Activated CD8-positive, alpha-beta T cell treated with anti-CD3 and anti-CD28 coated beads for 36 hours (primary cell): ENCODE data around the gene GCSAML. TPM values are rescaled to one million over a fixed set of nuclear protein-coding genes. Genes with fewer than 3 reads are reported as not detected.

Source experiments
- ATAC-seq: fragments of 200-7000 bp; cut with Tn5 transposase; one replicate; pipeline ENCODE4 v1.10.0; 2021; ENCODE audit warnings: mild to moderate bottlenecking, moderate library complexity
- CTCF ChIA-PET: fragments of 350-600 bp; sonication (Branson Sonifier 250); formaldehyde crosslinking; loops from one replicate; lab custom pipeline; 2021; ENCODE audit warnings: antibody characterized with exemption; lab: Charles Lee
- POLR2A ChIA-PET: fragments of 350-600 bp; sonication (Branson Sonifier 250); formaldehyde crosslinking; loops from one replicate; lab custom pipeline; 2021; ENCODE audit warnings: antibody characterized with exemption; lab: Charles Lee
- DNase-seq: peaks from one replicate; pipeline ENCODE4 v3.0.0-alpha.2; 2020
- H3K27ac Mint-ChIP-seq: one replicate; pipeline ENCODE4 v1.8.0; 2021; ENCODE audit warnings: mild to moderate bottlenecking, mixed read lengths
- H3K27me3 Mint-ChIP-seq: one replicate; pipeline ENCODE4 v1.8.0; 2021; ENCODE audit warnings: mixed read lengths
- H3K36me3 Mint-ChIP-seq: one replicate; pipeline ENCODE4 v1.8.0; 2021; ENCODE audit warnings: low read depth, mixed read lengths
- H3K4me1 Mint-ChIP-seq: one replicate; pipeline ENCODE4 v1.8.0; 2021; ENCODE audit warnings: low read depth, mixed read lengths
- H3K4me3 Mint-ChIP-seq: one replicate; pipeline ENCODE4 v1.8.0; 2021; ENCODE audit warnings: mild to moderate bottlenecking, moderate library complexity, mixed read lengths
- H3K9me3 Mint-ChIP-seq: one replicate; pipeline ENCODE4 v1.8.0; 2021; ENCODE audit warnings: mixed read lengths
- intact Hi-C: fragments of 100-400 bp; cut with micrococcal nuclease; formaldehyde crosslinking; loops from one replicate; pipeline ENCODE4 v1.10.0; 2022
- total RNA-seq, 2 experiments: library from RNA; stranded (reverse); gene quantifications; one replicate each; pipeline ENCODE4 v1.2.3, GENCODE V29; 2021
- TF ChIP-seq, protein P1 (sequence below): fragments of 200-600 bp; IDR thresholded peaks from one replicate; pipeline ENCODE4 v1.8.0; 2022; ENCODE audit warnings: antibody characterized with exemption, mild to moderate bottlenecking

The GCSAML gene
- total RNA-seq, 2 experiments from 2014 or later: 0.16 to 0.27 TPM

DNA sequence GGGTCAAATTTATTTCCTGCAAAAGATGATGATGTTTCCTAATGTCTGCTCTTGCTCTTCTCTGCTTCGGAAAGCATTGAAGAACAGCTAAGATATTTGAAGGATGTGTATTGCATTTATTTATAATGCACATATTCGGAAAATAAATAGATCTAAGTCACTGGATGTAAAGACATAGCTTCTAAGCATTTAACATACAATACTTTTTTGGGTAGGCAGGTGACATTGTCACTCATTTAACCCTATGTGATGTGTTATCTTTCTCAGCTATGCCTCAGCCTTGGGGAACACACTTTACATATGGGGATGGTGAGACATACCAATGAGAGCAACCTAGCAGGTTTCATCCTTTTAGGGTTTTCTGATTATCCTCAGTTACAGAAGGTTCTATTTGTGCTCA is 39.1 kb downstream of the GCSAML start, which contains the start of gene OR2G2:
TSS of gene OR2G2 (plus strand) at position 301 of the 400 bp plus-strand sequence. CDS start at position 301, 0 bp downstream.
- intact Hi-C loops: no loop called here
- CTCF ChIA-PET: interaction anchor here (1.5 kb wide), 1 partner anchor 11 kb away, joined by 3 read pairs; no protein-coding TSS in a partner anchor
- Mint-ChIP-seq H3K27ac (no peak within 1 kb of the TSS), H3K27me3 (peaks cover 5% of the 10 kb centered on the region), H3K4me3 (no peak within 1 kb of the TSS), H3K9me3 (no peaks in the 10 kb centered on the region), H3K4me1 (no peaks in the 10 kb centered on the region), H3K36me3 (no peaks in the 10 kb centered on the region)
- ATAC-seq (no peak), DNase-seq (no peak)
- TF ChIP-seq, protein P1, sequence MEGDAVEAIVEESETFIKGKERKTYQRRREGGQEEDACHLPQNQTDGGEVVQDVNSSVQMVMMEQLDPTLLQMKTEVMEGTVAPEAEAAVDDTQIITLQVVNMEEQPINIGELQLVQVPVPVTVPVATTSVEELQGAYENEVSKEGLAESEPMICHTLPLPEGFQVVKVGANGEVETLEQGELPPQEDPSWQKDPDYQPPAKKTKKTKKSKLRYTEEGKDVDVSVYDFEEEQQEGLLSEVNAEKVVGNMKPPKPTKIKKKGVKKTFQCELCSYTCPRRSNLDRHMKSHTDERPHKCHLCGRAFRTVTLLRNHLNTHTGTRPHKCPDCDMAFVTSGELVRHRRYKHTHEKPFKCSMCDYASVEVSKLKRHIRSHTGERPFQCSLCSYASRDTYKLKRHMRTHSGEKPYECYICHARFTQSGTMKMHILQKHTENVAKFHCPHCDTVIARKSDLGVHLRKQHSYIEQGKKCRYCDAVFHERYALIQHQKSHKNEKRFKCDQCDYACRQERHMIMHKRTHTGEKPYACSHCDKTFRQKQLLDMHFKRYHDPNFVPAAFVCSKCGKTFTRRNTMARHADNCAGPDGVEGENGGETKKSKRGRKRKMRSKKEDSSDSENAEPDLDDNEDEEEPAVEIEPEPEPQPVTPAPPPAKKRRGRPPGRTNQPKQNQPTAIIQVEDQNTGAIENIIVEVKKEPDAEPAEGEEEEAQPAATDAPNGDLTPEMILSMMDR: no peak
- POLR2A ChIA-PET: no interaction called here

- no peaks in the 10 kb centered on the region for H3K36me3 Mint-ChIP-seq
- no peak for DNase-seq
- no peak within 1 kb of the TSS for H3K27ac Mint-ChIP-seq
- H3K9me3 Mint-ChIP-seq: peaks cover 2% of the 10 kb centered on the region
- no peak within 1 kb of the TSS for H3K4me3 Mint-ChIP-seq
- intact Hi-C loops: no loop called here
- no peaks in the 10 kb centered on the region for H3K4me1 Mint-ChIP-seq
- ATAC-seq: no peak
- peaks cover 5% of the 10 kb centered on the region for H3K27me3 Mint-ChIP-seq
- CTCF ChIA-PET: no interaction called here
- POLR2A ChIA-PET: interaction anchor here (0.6 kb wide), 1 partner anchor 162 kb away, joined by 3 read pairs; no protein-coding TSS in a partner anchor
- TF ChIP-seq, protein P1: no peak
Measured at GRCh38 chr1:247605286-247605685, 56.4 kb downstream of the GCSAML start, which contains the start of gene OR2G3. OR2G3 (plus strand) TSS chr1:247605586; CDS start chr1:247605586, 0 bp downstream.

- ATAC-seq: no peak
Measured at GRCh38 chr1:247613405-247613804, 64.5 kb downstream of the GCSAML start.

GRCh38 chr1:247614625-247615024 is 65.7 kb downstream of the GCSAML start:
- Mint-ChIP-seq H3K4me3 (no peak overlapping the region), H3K9me3 (peaks cover 2% of the 10 kb centered on the region), H3K4me1 (no peaks in the 10 kb centered on the region), H3K27ac (no peak overlapping the region), H3K27me3 (peaks cover under 1% of the 10 kb centered on the region), H3K36me3 (no peaks in the 10 kb centered on the region)
- ChIA-PET CTCF (no interaction called here), POLR2A (no interaction called here)
- ATAC-seq (no peak), DNase-seq (no peak)
- TF ChIP-seq, protein P1: no peak
- intact Hi-C loops: no loop called here

More at GRCh38 chr1:247613405-247613804, 64.5 kb downstream of the GCSAML start:
- no peak for DNase-seq
- no peaks in the 10 kb centered on the region for H3K4me1 Mint-ChIP-seq
- no peak overlapping the region for H3K4me3 Mint-ChIP-seq
- intact Hi-C loops: no loop called here
- TF ChIP-seq, protein P1: no peak
- H3K36me3 Mint-ChIP-seq: no peaks in the 10 kb centered on the region
- CTCF ChIA-PET: no interaction called here
- H3K9me3 Mint-ChIP-seq: peaks cover 2% of the 10 kb centered on the region
- peaks cover 2% of the 10 kb centered on the region for H3K27me3 Mint-ChIP-seq
- no peak overlapping the region for H3K27ac Mint-ChIP-seq
- POLR2A ChIA-PET: no interaction called here

Other genes starting within 250 kb of the GCSAML start
- gene ZNF496, start 217.3 kb upstream of the GCSAML start, total RNA-seq: 10 to 100 TPM; 27.5 to 28.0 TPM
- 1 to 10 TPM; 3.2 to 3.6 TPM for gene NLRP3, start 133.0 kb upstream of the GCSAML start, total RNA-seq
- gene OR2B11, start 91.0 kb upstream of the GCSAML start, total RNA-seq: not detected
- gene OR2C3, start 12.7 kb upstream of the GCSAML start, total RNA-seq: under 1 TPM in 1 of 2 experiments, not detected in 1; 0.02 TPM
- gene OR2G2, start 39.2 kb downstream of the GCSAML start, total RNA-seq: not detected
- gene OR2G3, start 56.5 kb downstream of the GCSAML start, total RNA-seq: not detected
- not detected for gene OR13G1, start 130.6 kb downstream of the GCSAML start, total RNA-seq
- gene OR6F1, start 167.5 kb downstream of the GCSAML start, total RNA-seq: not detected
- gene OR14K1, start 189.5 kb downstream of the GCSAML start, total RNA-seq: not detected
- not detected for gene OR14A2, start 199.0 kb downstream of the GCSAML start, total RNA-seq
- not detected for gene OR1C1, start 211.4 kb downstream of the GCSAML start, total RNA-seq